ENCODE measurements around the gene ARHGAP28. TPM values are rescaled to one million over a fixed set of nuclear protein-coding genes. Genes with fewer than 3 reads are reported as not detected.

ARHGAP28 gene
- total RNA-seq, 1 donor from 2014 or later = 117 TPM

GRCh38 chr18:6718267-6718666 lies 11.2 kb upstream of the ARHGAP28 start:
- DNase-seq (ENCODE audit: low spot score, unreplicated experiment) = no peak
- Mint-ChIP-seq H3K4me3 (ENCODE audit: low read depth) (no peak overlapping the region), H3K9me3 (ENCODE audit: low read depth) (no peaks in the 10 kb centered on the region), H3K27ac (no peak overlapping the region), H3K4me1 (ENCODE audit: low read depth) (peaks cover 19% of the 10 kb centered on the region), H3K36me3 (ENCODE audit: insufficient read depth) (no peaks in the 10 kb centered on the region), H3K27me3 (peaks cover 2% of the 10 kb centered on the region)
- TF ChIP-seq CTCF (IDR thresholded peaks at IDR 0.05; ENCODE audit: unreplicated experiment) = no peak

GRCh38 chr18:6719098-6719846 lies 10.2 kb upstream of the ARHGAP28 start:
- Mint-ChIP-seq H3K27me3 (no peaks in the 10 kb centered on the region), H3K4me1 (ENCODE audit: low read depth) (peaks cover 14% of the 10 kb centered on the region), H3K9me3 (ENCODE audit: low read depth) (no peaks in the 10 kb centered on the region), H3K27ac (no peak overlapping the region), H3K36me3 (ENCODE audit: insufficient read depth) (no peaks in the 10 kb centered on the region), H3K4me3 (ENCODE audit: low read depth) (no peak overlapping the region)
- no peak for DNase-seq (ENCODE audit: low spot score, unreplicated experiment)
- no peak for TF ChIP-seq CTCF (IDR thresholded peaks at IDR 0.05; ENCODE audit: unreplicated experiment)

- no peaks in the 10 kb centered on the region for H3K27me3 Mint-ChIP-seq
- H3K4me3 Mint-ChIP-seq (ENCODE audit: low read depth) = no peak overlapping the region
- DNase-seq (ENCODE audit: low spot score, unreplicated experiment) = no peak
- H3K36me3 Mint-ChIP-seq (ENCODE audit: insufficient read depth) = no peaks in the 10 kb centered on the region
- no peak overlapping the region for H3K27ac Mint-ChIP-seq
- TF ChIP-seq CTCF (IDR thresholded peaks at IDR 0.05; ENCODE audit: unreplicated experiment) = no peak
- peaks cover 14% of the 10 kb centered on the region for H3K4me1 Mint-ChIP-seq (ENCODE audit: low read depth)
- no peaks in the 10 kb centered on the region for H3K9me3 Mint-ChIP-seq (ENCODE audit: low read depth)
Measured at GRCh38 chr18:6719910-6720683, 9.4 kb upstream of the ARHGAP28 start.

- Mint-ChIP-seq H3K36me3 (ENCODE audit: insufficient read depth) (no peaks in the 10 kb centered on the region), H3K9me3 (ENCODE audit: low read depth) (no peaks in the 10 kb centered on the region), H3K4me1 (ENCODE audit: low read depth) (peaks cover 25% of the 10 kb centered on the region), H3K4me3 (ENCODE audit: low read depth) (no peak overlapping the region), H3K27me3 (no peaks in the 10 kb centered on the region), H3K27ac (no peak overlapping the region)
- no peak for TF ChIP-seq CTCF (IDR thresholded peaks at IDR 0.05; ENCODE audit: unreplicated experiment)
- DNase-seq (ENCODE audit: low spot score, unreplicated experiment) = no peak
Measured at GRCh38 chr18:6721755-6722154, 7.8 kb upstream of the ARHGAP28 start.

GRCh38 chr18:6722690-6723089 lies 6.8 kb upstream of the ARHGAP28 start:
- no peak for DNase-seq (ENCODE audit: low spot score, unreplicated experiment)
- Mint-ChIP-seq H3K27me3 (no peaks in the 10 kb centered on the region), H3K9me3 (ENCODE audit: low read depth) (no peaks in the 10 kb centered on the region), H3K4me3 (ENCODE audit: low read depth) (no peak overlapping the region), H3K4me1 (ENCODE audit: low read depth) (peaks cover 30% of the 10 kb centered on the region), H3K36me3 (ENCODE audit: insufficient read depth) (no peaks in the 10 kb centered on the region), H3K27ac (no peak overlapping the region)
- no peak for TF ChIP-seq CTCF (IDR thresholded peaks at IDR 0.05; ENCODE audit: unreplicated experiment)

Measured in progenitor cell of endocrine pancreas (in vitro differentiated cells).